Gastroesophageal sphincter (tissue), 3 donors: ENCODE results near the gene COX8C.

Experiments used
- CTCF ChIP-seq, 4 experiments: fragments of 200-600 bp in 2 of 4; fragments of 450-650 bp in 2 of 4; sonication (generic) in 1 of 4; IDR thresholded peaks; one replicate each; pipeline ENCODE4 v1.5.1; 2017 to 2019; ENCODE audit warnings: antibody characterized with exemption in 4 of 4, mild to moderate bottlenecking in 2 of 4, moderate library complexity in 2 of 4
- EP300 ChIP-seq: sonication (generic); formaldehyde crosslinking; IDR thresholded peaks from one replicate; pipeline ENCODE4 v1.6.1; 2017; ENCODE audit warnings: antibody characterized with exemption, mild to moderate bottlenecking
- POLR2A ChIP-seq, 2 donors: fragments of 450-650 bp; IDR thresholded peaks; one replicate each; pipeline ENCODE4 v1.6.1; 2017; ENCODE audit warnings: antibody characterized with exemption in 2 of 2, mild to moderate bottlenecking in 2 of 2, moderate library complexity in 1 of 2
- POLR2AphosphoS5 ChIP-seq: sonication (generic); formaldehyde crosslinking; IDR thresholded peaks from one replicate; pipeline ENCODE4 v1.6.1; 2017; ENCODE audit warnings: antibody characterized with exemption

GRCh38 chr14:93320489-93320888 lies 26.5 kb upstream of the COX8C start:
- TF ChIP-seq POLR2A (IDR thresholded peaks at IDR 0.05) (no peak), CTCF (IDR thresholded peaks at IDR 0.05) (no peak), EP300 (no peak), POLR2AphosphoS5 (no peak)
